ENCODE results near the gene ZG16B. TPM values are rescaled to one million over a fixed set of nuclear protein-coding genes. Genes with fewer than 3 reads are reported as not detected.

The ZG16B gene
- total RNA-seq, result 100 to 1,000 TPM in 1 of 2 donors, 10 to 100 TPM in 1; 37.1 to 268 TPM

GRCh38 chr16:2829501-2830354 is at the start of gene ZG16B:
Gene ZG16B (plus strand): TSS chr16:2830303. CDS start chr16:2830442, 139 bp downstream.
- peak within 1 kb of the TSS; percentile 25 to 29 for H3K4me3 ChIP-seq
- no peaks in the 10 kb centered on the region for H3K27me3 ChIP-seq (replicated peaks; ENCODE audit: insufficient read depth)
- no peaks in the 10 kb centered on the region for H3K9me3 ChIP-seq
- DNase-seq (ENCODE audit: low spot score), result peak; percentile 88
- intact Hi-C loops (cut with DNase I), result no loop called here
- no peaks in the 10 kb centered on the region for H3K36me3 ChIP-seq
- peak in 2 of 4 experiments; percentile 20 to 27 for TF ChIP-seq CTCF (IDR thresholded peaks at IDR 0.05)
- TF ChIP-seq POLR2AphosphoS5 (IDR thresholded peaks at IDR 0.05), result peak; percentile 96
- no peak for TF ChIP-seq POLR2A (IDR thresholded peaks at IDR 0.05)
- 33% methylated on average over 24 of the region's 32 CpGs for WGBS
- peaks cover 6% of the 10 kb centered on the region for H3K4me1 ChIP-seq (replicated peaks)
- H3K27ac ChIP-seq, result peak within 1 kb of the TSS; percentile 84 to 92

GRCh38 chr16:2782583-2783351 is 47.3 kb upstream of the ZG16B start:
- Histone ChIP-seq H3K27me3 (replicated peaks; ENCODE audit: insufficient read depth) (no peaks in the 10 kb centered on the region), H3K27ac (no peak overlapping the region), H3K36me3 (no peaks in the 10 kb centered on the region), H3K4me1 (replicated peaks) (no peaks in the 10 kb centered on the region), H3K4me3 (no peak overlapping the region), H3K9me3 (no peaks in the 10 kb centered on the region)
- no peak for TF ChIP-seq POLR2AphosphoS5 (IDR thresholded peaks at IDR 0.05)
- TF ChIP-seq CTCF (IDR thresholded peaks at IDR 0.05), result no peak
- TF ChIP-seq POLR2A (IDR thresholded peaks at IDR 0.05), result no peak
- WGBS, result 85% methylated on average over 20 of the region's 20 CpGs
- intact Hi-C loops (cut with DNase I), result no loop called here
- DNase-seq (ENCODE audit: low spot score), result no peak

GRCh38 chr16:2783581-2784357 is 46.3 kb upstream of the ZG16B start:
- H3K27ac ChIP-seq, result no peak overlapping the region
- no peaks in the 10 kb centered on the region for H3K27me3 ChIP-seq (replicated peaks; ENCODE audit: insufficient read depth)
- DNase-seq (ENCODE audit: low spot score), result no peak
- H3K4me3 ChIP-seq, result no peak overlapping the region
- intact Hi-C loops (cut with DNase I), result no loop called here
- no peaks in the 10 kb centered on the region for H3K36me3 ChIP-seq
- no peaks in the 10 kb centered on the region for H3K4me1 ChIP-seq (replicated peaks)
- 93% methylated on average over 15 of the region's 15 CpGs for WGBS
- TF ChIP-seq CTCF (IDR thresholded peaks at IDR 0.05) (no peak), POLR2A (IDR thresholded peaks at IDR 0.05) (no peak), POLR2AphosphoS5 (IDR thresholded peaks at IDR 0.05) (no peak)
- no peaks in the 10 kb centered on the region for H3K9me3 ChIP-seq

- no peaks in the 10 kb centered on the region for H3K27me3 ChIP-seq (replicated peaks; ENCODE audit: insufficient read depth)
- no peak for TF ChIP-seq POLR2AphosphoS5 (IDR thresholded peaks at IDR 0.05)
- TF ChIP-seq CTCF (IDR thresholded peaks at IDR 0.05), result no peak
- TF ChIP-seq POLR2A (IDR thresholded peaks at IDR 0.05), result no peak
- 49% methylated on average over 15 of the region's 15 CpGs for WGBS
These were observed 45.6 kb upstream of the ZG16B start for GRCh38 chr16:2784358-2785100.

More at GRCh38 chr16:2784358-2785100, 45.6 kb upstream of the ZG16B start:
- intact Hi-C loops (cut with DNase I), result no loop called here
- H3K4me3 ChIP-seq, result peak overlapping the region in 1 of 2 donors; percentile 26
- H3K36me3 ChIP-seq, result no peaks in the 10 kb centered on the region
- no peaks in the 10 kb centered on the region for H3K4me1 ChIP-seq (replicated peaks)
- H3K9me3 ChIP-seq, result no peaks in the 10 kb centered on the region
- no peak overlapping the region for H3K27ac ChIP-seq
- no peak for DNase-seq (ENCODE audit: low spot score)

Data from prostate gland (tissue), 2 donors.